ENCODE results near the gene RAB4A. TPM values are rescaled to one million over a fixed set of nuclear protein-coding genes. Genes with fewer than 3 reads are reported as not detected.

RAB4A gene
- total and polyA plus RNA-seq, 12 donors, result 15.7 to 131 (median 112) TPM

GRCh38 chr1:229264487-229264886, 6.4 kb upstream of the RAB4A start:
- H3K36me3 ChIP-seq, result no peaks in the 10 kb centered on the region

GRCh38 chr1:229266274-229266673, 4.6 kb upstream of the RAB4A start:
- Histone ChIP-seq H3K9me3 (peaks cover 0 to 11% (median 0%) of the 10 kb centered on the region in 11 donors), H3K36me3 (no peaks in the 10 kb centered on the region), H3K4me3 (no peak overlapping the region), H3K4me1 (peaks cover 0 to 17% (median 9%) of the 10 kb centered on the region in 9 donors), H3K27ac (no peak overlapping the region), H3K27me3 (no peaks in the 10 kb centered on the region)
- intact Hi-C loops (cut with DNase I), result loop anchor here in 1 of 10 donors (10.0 kb wide), 1 partner anchor 249 kb away; no protein-coding TSS in a partner anchor
- no peak for TF ChIP-seq CTCF (IDR thresholded peaks at IDR 0.05)
- no peak for DNase-seq
- 55 to 59% methylated on average over 3 of the region's 3 CpGs for WGBS, 2 donors
- no peak for ATAC-seq

More at GRCh38 chr1:229264487-229264886, 6.4 kb upstream of the RAB4A start:
- WGBS, 2 donors, result 87 to 93% methylated on average over 5 of the region's 5 CpGs
- intact Hi-C loops (cut with DNase I), result loop anchor here in 1 of 10 donors (10.0 kb wide), 1 partner anchor 250 kb away; no protein-coding TSS in a partner anchor
- Histone ChIP-seq H3K4me1 (peaks cover 0 to 6% (median 0%) of the 10 kb centered on the region in 9 donors), H3K4me3 (no peak overlapping the region), H3K9me3 (peaks cover 0 to 11% (median 0%) of the 10 kb centered on the region in 11 donors), H3K27me3 (no peaks in the 10 kb centered on the region), H3K27ac (no peak overlapping the region)
- DNase-seq, result no peak
- TF ChIP-seq CTCF (IDR thresholded peaks at IDR 0.05), result no peak
- ATAC-seq, result no peak

GRCh38 chr1:229266832-229267500, 3.9 kb upstream of the RAB4A start:
- Histone ChIP-seq H3K27ac (no peak overlapping the region), H3K4me3 (no peak overlapping the region), H3K4me1 (peaks cover 0 to 20% (median 10%) of the 10 kb centered on the region in 9 donors), H3K36me3 (no peaks in the 10 kb centered on the region), H3K27me3 (no peaks in the 10 kb centered on the region), H3K9me3 (peaks cover 0 to 11% (median 0%) of the 10 kb centered on the region in 11 donors)
- 81 to 83% methylated on average over 2 of the region's 2 CpGs for WGBS, 2 donors
- ATAC-seq, result no peak
- DNase-seq, result no peak
- TF ChIP-seq CTCF (IDR thresholded peaks at IDR 0.05), result no peak
- intact Hi-C loops (cut with DNase I), result loop anchor here in 1 of 10 donors (10.0 kb wide), 1 partner anchor 248 kb away; no protein-coding TSS in a partner anchor

- no peak for DNase-seq
- Histone ChIP-seq H3K9me3 (peaks cover 0 to 11% (median 0%) of the 10 kb centered on the region in 11 donors), H3K27ac (no peak overlapping the region), H3K4me1 (peaks cover 7 to 36% (median 25%) of the 10 kb centered on the region in 9 donors), H3K36me3 (no peaks in the 10 kb centered on the region), H3K4me3 (no peak overlapping the region), H3K27me3 (no peaks in the 10 kb centered on the region)
- no peak for TF ChIP-seq CTCF (IDR thresholded peaks at IDR 0.05)
- intact Hi-C loops (cut with DNase I), result loop anchor here in 1 of 10 donors (10.0 kb wide), 1 partner anchor 246 kb away; no protein-coding TSS in a partner anchor
- WGBS, 2 donors, result 32 to 47% methylated on average over 2 of the region's 2 CpGs
- ATAC-seq, result no peak
Measured at GRCh38 chr1:229268505-229268904, 2.4 kb upstream of the RAB4A start.

Measured in heart right ventricle (tissue), 16 donors.